Fibroblast of peridontal ligament (primary cell): ENCODE measurements around the gene SNRNP200.

ENCODE experiments used
- DNase-seq: peaks from one replicate; pipeline ENCODE4 v3.0.0-alpha.2; 2010; ENCODE audit errors: extremely low read depth

Gene SNRNP200

DNA sequence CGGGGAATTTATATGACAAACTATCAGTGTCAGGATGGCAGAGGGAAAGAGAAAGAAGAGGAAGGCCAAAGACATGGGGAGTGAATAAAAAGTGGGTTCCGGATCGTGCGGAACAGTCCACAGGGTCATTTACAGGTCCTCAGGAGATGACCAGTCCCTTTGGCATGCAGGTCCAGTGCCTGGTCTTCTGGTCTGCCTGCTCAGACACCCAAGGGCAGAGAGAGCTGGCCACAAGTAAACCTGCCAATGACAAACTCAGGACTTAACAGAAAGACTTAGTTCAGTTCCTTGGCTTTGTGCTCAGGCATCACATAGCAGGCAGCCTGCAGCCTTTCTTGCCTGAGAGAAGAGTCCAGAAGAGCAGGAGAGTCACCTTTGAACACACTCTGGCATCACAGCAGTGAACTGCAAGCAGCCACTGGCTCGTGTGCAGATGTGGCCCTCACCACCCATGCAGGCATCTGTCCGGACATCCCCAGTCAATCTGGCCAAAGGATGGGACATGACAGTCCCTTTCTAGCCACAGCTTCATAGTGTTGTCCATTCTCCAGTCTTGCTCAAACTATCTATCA is 53.5 kb downstream of the SNRNP200 start:
- peak; percentile 87 for DNase-seq

DNA sequence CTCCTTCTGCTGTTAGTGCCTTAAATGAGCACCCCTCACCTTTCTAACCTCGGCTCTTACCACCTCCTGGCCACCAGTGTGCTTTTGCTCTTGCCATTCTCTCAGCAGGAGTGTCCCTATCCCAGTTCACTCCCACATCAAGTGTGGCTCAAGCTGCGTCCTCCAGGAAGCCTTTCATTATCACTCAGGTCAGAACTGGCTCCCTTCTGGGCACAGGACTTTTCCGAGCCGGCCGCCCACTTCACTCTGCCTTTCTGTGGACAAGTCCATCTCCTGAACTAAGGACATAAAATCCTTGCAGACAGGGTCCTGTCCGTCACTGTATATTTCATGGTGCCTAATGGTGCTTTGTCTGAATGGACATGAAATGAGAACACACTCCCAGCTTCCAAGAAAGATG is 55.2 kb downstream of the SNRNP200 start:
- DNase-seq = no peak

DNA sequence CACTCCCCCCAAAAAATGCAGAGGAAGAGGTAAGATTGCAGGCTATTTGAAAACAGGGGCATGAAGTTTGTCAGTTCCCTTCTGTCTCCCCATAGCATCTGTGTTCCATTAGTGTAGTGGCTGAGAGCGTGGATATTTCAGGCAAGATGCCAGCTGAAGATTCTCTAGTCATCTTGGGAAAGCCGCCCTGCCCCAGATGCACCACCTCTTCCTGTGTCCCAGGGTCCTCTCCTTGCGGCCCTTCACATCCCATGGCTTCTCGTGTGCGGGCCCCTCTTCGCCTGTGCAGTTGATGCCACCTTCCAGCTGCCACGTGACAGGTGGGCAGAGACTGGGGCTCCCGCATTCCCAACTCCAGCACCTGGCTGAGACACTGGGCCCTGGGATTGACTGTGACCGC is 55.7 kb downstream of the SNRNP200 start:
- peak; percentile 91 for DNase-seq

GRCh38 chr2:96248624-96249023 is 56.7 kb downstream of the SNRNP200 start:
- DNase-seq = no peak

DNA sequence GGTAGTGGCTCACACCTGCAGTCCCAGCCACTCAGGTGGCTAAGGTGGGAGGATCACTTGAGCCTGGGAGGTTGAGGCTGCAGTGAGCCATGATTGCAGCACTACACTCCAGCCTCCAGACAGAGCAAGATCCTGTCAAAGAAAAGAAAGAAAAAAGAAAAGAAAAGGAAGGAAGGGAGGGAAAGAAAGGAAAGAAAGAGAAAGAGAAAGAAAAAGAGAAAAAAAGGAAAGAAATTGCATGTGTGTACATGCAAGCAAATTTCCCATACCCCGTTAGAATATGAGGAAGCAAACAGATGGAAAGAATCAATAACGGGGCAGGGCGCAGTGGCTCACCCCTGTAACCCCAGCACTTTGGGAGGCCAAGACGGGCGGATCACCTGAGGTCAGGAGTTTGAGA is 57.5 kb downstream of the SNRNP200 start:
- no peak for DNase-seq

DNA sequence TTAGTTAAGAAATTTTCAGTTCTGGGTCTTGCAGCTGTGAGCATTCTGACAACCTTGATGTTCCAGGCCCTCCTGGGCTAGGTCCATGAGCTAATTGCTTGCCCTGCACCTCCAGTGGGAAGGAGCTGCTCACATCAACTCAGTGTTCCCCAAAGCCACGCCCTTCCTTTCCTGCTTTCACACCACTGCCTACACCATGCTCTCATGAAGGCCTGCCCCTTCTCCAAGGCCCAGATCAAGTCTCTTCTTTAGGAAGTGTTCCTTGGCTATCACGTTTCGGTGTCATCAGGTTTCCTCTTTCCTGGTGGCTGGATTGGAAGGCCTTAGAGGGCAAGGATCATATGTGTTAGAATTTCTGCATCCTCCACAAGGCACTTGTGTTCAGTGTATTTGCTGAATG is 58.3 kb downstream of the SNRNP200 start:
- DNase-seq = no peak

- DNase-seq = peak; percentile 38
Measured at GRCh38 chr2:96245609-96246390, 59.5 kb downstream of the SNRNP200 start.

GRCh38 chr2:96243843-96244242 is 61.5 kb downstream of the SNRNP200 start:
- no peak for DNase-seq

GRCh38 chr2:96241900-96242611 is 63.3 kb downstream of the SNRNP200 start:
- peak; percentile 76 for DNase-seq

DNA sequence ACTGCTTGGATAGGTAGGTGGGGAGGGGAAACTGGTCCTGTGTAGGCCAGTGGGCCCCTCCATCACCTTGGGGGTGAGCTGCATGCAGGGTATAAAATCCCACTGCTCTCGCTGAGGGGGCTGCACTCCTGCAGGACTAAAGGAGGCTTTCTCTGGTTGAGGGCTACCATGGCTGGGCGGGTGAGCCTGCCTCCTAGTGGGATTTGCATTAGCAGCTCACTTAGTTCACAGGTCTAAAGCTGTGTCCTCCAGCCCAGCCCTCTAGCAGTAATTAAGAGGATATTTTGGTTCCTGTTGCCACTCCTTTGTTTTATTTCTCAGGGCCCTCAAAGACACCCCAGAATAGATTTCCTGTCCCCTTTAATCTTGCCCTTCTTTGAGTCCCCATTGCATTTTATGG is 64.1 kb downstream of the SNRNP200 start:
- DNase-seq = no peak

GRCh38 chr2:96240341-96241038 is 64.9 kb downstream of the SNRNP200 start:
- no peak for DNase-seq

DNA sequence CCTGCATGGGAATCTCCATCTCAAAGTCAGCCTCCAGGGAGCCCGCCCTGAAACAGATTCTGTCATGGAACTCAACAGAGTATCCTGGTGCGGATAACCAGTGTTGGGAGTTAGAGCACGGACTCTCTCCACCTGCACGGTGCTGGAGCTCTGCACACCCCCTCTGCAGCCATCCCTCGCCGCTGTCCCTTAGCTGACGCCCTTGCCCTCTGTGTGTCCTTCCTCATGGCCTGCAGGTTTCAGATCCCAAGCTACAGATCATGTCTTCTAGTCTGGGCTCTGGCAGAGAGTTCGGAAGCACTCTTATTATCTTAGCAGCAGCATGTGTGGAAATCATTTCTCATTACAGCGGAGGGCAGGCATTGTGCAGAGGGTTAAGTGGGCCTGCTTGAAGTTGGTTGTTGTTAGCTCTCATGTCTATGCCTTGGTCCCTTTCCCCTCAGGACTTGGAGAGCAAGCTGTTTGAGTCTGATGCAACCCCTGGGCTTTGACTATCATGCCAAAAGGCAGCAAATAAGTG is 65.5 kb downstream of the SNRNP200 start:
- DNase-seq = no peak

DNA sequence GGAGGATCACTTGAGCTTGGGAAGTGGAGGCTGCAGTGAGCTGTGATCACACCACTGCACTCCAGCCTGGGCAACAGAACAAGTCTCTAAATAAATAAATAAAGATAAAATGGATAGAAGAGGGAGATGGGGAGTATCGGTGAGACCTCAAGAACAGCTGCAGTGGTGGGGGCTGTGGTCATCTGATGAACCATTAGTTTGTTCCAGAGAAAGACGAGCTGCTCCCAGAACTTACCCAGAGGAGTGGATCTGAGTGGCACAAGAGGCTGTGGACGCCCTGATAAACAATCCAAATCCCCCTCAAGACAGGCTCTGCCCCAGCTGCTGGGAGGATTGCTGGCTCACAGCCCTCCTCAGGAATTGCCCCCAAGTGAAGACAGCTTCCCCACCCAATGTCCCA is 66.3 kb downstream of the SNRNP200 start:
- no peak for DNase-seq

DNA sequence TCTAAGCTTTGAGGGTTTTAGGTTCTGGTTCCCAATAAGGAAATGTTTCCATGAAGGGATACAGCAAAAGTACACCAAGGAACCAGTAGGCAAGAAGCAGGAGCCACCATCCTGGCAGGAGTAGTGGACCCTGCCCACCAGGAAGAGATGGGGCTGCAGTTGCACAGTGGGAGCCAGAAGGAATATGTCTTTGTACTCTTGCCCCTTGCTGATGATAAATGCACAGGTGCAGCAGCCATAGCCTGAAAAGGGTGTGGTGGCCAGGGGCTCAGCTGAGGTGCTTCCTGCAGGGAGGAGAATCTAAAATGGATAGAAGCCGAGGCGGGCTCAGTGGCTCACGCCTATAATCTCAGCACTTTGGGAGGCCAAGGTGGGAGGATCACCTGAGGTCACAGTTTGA is 67.1 kb downstream of the SNRNP200 start:
- DNase-seq = no peak

- no peak for DNase-seq
Measured at GRCh38 chr2:96236882-96237281, 68.5 kb downstream of the SNRNP200 start.

GRCh38 chr2:96233880-96234316 is 71.4 kb downstream of the SNRNP200 start:
- DNase-seq = no peak

GRCh38 chr2:96233436-96233835 is 71.9 kb downstream of the SNRNP200 start:
- DNase-seq = no peak

GRCh38 chr2:96231316-96231715 is 74.0 kb downstream of the SNRNP200 start:
- DNase-seq = no peak

- no peak for DNase-seq
Measured at GRCh38 chr2:96225016-96225533, 80.3 kb downstream of the SNRNP200 start.
